DOHH2 (cell line): ENCODE results near the gene AMBRA1.

Source experiments
- EZH2phosphoT487 ChIP-seq: fragments of 200-600 bp; sonication (generic); IDR thresholded peaks from 2 replicates; pipeline ENCODE4 v1.6.1; 2017; ENCODE audit warnings: borderline replicate concordance, mild to moderate bottlenecking, antibody characterized with exemption, low read length, moderate library complexity, mixed read lengths
- TF ChIP-seq, protein P1 (sequence below): fragments of 200-600 bp; sonication (generic); IDR thresholded peaks from one replicate; pipeline ENCODE4 v1.5.1; 2014; ENCODE audit warnings: antibody characterized with exemption, mild to moderate bottlenecking, low read depth, low read length; ENCODE audit not compliant: poor library complexity, severe bottlenecking

GRCh38 chr11:46498968-46499367 lies 94.9 kb downstream of the AMBRA1 start:
- TF ChIP-seq, protein P1, sequence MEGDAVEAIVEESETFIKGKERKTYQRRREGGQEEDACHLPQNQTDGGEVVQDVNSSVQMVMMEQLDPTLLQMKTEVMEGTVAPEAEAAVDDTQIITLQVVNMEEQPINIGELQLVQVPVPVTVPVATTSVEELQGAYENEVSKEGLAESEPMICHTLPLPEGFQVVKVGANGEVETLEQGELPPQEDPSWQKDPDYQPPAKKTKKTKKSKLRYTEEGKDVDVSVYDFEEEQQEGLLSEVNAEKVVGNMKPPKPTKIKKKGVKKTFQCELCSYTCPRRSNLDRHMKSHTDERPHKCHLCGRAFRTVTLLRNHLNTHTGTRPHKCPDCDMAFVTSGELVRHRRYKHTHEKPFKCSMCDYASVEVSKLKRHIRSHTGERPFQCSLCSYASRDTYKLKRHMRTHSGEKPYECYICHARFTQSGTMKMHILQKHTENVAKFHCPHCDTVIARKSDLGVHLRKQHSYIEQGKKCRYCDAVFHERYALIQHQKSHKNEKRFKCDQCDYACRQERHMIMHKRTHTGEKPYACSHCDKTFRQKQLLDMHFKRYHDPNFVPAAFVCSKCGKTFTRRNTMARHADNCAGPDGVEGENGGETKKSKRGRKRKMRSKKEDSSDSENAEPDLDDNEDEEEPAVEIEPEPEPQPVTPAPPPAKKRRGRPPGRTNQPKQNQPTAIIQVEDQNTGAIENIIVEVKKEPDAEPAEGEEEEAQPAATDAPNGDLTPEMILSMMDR, result no peak
- no peak for TF ChIP-seq EZH2phosphoT487
